NCI-H2196 (cell line): ENCODE data around the gene BNIP5.
A peak's percentile ranks its signal among the peaks of the same experiment; 100 is the strongest.
"Not testable (repeated sequence)": the region's sequence is repeated elsewhere in the genome, so short reads cannot be mapped to it uniquely, and the experiment has no call there.

ENCODE experiments used
- DNase-seq: peaks from one replicate; lab custom pipeline; 2025; ENCODE audit not compliant: unreplicated experiment; lab: John Stamatoyannopoulos, UW

BNIP5 gene

DNA sequence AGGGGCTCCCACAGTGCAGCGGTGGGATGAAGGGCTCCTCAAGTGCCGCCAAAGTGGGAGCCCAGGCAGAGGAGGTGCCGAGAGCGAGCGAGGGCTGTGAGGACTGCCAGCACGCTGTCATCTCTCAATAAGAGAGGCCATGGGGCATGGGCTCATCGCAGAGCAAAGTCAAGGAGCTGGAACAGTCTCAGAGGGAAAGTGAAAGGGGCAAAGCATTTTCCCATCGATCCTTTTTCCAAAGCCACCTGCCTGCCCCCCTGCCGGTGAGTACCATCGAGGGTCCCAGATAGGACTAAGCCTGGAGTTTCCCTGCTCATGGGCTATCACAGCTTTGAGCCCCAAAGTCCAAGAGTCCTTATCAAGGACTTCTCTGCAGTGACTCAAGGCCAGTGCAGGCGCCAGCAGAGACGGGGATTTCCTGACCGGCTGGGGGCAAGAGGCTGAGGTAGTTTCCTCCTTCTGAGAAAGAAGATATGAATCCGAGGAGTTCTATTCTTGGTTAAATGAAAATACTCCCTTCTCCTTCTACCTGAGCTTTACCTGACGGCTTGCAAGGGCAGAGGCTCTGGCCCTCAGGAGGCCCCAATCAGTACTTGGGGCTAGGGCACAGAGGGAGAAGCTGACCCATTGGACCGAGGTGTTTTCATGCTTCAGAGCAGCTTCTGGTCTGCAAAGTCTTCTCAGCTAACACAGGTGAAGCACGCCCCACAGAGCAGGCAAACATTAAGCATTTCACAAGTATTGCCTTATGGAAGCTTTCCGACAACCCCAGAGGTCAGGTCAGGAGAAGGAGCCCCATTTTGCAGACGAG is 28.2 kb upstream of the BNIP5 start:
- DNase-seq, result no peak

GRCh38 chr6:36364061-36364635 is 27.5 kb upstream of the BNIP5 start:
- not testable (repeated sequence) for DNase-seq

DNA sequence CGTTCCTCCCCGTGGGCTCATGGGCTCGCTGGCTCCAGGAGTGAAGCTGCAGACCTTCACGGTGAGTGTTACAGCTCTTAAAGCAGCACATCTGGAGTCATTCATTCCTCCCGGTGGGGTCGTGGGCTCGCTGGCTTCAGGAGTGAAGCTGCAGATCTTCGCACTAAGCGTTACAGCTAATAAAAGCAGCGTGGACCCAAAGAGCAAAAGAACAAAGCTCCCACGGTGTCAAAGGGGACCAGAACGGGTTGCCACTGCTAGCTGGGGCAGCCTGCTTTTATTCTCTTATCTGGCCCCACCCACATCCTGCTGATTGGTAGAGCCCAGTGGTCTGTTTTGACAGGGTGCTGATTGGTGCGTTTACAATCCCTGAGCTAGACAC is 26.7 kb upstream of the BNIP5 start:
- DNase-seq, result not testable (repeated sequence)

- no peak for DNase-seq
Measured at GRCh38 chr6:36362551-36363370, 26.1 kb upstream of the BNIP5 start.

DNA sequence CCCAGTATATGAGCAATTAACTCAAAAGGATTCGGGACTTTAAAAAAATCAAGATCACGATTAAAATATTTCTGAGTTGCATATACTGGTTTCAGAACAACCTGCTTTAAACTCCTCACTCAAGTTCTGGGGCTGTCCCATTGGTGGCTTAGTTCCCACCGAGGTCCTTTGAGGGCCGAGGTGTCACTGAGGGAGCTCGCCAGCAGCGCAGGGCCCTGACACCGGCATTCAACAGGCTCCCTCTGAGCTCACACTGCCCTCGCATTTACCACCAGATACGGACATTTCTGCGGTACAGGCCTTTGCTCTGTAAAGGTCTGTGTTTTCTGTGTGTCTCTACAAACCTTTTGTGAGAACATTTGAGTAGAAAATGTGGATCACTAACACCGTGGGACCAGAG is 24.4 kb upstream of the BNIP5 start:
- no peak for DNase-seq

GRCh38 chr6:36360241-36361054 is 23.8 kb upstream of the BNIP5 start:
- peak; percentile 88 for DNase-seq

GRCh38 chr6:36358226-36358915 is 21.7 kb upstream of the BNIP5 start:
- DNase-seq, result peak; percentile 48

DNA sequence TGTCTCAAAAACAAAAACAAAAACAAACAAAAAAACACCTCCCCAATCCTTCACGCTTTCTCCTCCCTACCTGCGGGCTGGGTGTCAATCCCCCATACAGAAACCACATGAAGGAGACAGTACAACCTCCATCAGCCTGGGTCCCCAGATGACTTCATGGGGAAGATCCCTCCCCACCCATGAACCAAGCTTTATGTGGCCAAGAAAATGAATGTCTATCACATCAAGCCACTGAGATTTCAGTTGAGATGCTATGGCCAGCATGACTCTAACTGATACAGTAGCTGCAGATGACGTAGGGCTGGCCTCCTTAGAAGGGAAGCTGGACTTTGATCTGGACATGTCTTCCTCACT is 21.2 kb upstream of the BNIP5 start:
- DNase-seq, result no peak

DNA sequence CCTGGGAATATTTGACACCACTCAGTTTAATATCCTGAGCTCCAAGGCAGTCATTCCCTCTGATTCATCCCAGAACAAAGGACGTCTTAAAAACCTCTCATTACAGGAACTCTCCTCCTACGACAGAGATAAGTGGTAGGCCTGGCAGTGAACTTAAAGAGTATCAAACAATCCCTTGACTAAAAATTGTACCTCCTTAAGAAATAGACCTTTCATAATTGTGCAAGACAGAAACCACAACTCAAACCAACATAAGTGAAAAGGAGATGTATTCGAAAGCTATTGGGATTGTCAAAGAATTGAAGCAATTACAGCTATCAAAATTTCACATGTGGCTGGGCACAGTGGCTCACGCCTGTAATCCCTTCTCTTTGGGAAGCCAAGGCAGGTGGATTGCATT is 19.1 kb upstream of the BNIP5 start:
- DNase-seq, result no peak

DNA sequence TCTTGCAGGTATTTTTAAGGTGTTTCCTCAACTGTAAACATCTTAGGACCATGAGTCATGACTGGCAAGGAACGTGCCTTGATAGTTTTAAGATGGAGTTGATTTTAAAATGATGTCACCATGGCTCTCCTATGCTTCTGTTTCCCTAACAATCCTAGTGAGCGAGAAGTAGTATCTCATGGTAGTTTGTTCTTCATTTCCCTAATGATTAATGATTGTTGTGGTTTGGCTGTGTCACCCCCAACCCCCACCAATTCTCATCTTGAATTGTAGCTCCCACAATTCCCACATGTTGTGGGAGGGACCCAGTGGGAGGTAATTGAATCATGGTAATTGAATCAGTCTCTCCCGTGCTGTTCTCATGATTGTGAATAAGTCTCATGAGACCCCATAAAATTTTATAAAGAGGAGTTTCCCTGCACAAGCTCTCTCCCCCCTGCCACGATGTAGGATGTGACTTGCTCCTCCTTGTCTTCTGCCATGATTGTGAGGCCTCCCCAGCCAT is 16.8 kb upstream of the BNIP5 start:
- no peak for DNase-seq

DNA sequence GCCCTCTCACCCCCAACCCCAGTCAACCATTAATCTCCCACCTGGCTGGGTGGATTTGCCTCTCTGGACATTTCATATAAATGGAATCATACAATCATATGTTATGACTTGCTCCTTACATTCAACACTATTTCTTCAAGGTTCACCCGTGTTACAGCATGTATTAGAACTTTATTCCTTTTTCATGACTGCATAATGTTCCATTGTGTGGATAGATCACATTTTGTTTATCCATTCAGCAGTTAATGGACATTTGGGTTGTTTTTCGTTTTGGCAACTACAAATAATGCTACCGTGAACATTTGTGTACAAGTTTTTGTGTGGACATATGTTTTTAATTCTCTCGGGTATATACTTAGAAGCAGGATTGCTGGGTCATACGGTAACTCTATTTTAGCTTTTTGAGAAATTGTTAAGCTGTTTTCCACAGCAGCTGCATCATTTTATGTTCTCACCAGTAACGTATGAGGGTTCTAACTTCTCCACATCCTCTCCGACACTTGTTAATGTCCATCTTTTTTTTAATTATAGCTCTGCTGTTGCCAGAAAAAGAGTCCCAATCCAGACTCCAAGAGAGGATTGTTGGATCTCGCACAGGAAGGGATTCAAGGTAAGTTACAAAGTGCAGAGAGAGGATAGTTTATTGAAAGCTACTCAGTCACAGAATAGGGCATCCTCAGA is 15.9 kb upstream of the BNIP5 start:
- no peak for DNase-seq

- DNase-seq, result no peak
Measured at GRCh38 chr6:36350681-36351571, 14.2 kb upstream of the BNIP5 start.

GRCh38 chr6:36350082-36350481 is 13.4 kb upstream of the BNIP5 start:
- DNase-seq, result no peak

DNA sequence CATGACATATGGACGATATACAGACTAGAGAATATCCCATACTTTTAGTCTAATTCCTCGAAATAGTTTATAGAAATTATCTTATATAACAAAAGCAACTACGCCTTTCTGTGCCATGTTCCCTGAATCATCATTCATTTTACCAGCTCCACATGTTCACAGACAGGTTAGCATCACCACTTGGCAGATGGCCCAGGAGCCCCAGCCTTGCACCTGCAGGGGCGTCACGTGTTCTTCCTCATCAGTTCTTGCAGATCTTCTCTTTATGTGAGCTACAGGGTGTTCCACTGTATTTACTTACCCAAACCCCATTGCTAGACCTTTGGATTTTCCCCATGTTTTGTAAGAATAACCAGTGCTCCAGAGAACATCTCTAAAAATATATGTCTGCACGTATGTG is 12.6 kb upstream of the BNIP5 start:
- DNase-seq, result peak; percentile 92

GRCh38 chr6:36347621-36348020 is 10.9 kb upstream of the BNIP5 start:
- DNase-seq, result no peak

DNA sequence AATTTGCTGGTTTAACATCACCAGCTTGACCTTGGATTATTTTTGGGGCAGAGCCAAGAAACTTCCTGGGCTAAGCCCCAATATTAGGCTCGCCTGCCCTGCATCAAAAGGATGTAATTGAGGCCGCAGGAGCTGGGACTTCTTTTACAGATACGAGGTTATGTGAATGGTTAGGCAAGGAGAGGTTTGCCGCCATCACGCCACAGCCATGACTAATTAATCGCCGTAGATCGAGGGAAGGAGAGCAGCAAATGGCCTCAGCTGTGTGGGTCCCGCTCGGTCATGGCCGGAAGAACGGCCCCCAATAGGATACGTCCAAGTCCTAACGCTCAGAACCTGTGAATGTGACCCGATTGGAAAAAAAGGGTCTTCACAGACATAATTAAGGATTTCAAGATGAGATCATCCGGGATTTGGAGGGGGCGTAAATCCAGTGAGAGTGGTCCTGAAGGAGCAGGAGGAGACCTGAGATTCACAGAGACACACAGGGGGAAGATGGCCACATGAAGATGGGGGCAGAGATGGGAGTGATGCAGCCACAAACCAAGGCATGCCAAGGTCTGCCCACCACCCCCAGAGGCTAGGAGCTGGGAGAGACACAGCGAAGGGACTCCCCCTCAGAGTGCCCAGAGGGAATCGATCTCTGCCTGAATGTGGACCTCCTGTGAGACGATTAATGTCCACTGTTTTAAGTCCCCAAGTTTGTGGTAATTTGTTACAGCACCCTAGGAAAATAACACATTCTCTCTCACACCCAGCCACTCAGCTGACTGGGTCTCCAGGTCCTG is 10.0 kb upstream of the BNIP5 start:
- DNase-seq, result no peak

DNA sequence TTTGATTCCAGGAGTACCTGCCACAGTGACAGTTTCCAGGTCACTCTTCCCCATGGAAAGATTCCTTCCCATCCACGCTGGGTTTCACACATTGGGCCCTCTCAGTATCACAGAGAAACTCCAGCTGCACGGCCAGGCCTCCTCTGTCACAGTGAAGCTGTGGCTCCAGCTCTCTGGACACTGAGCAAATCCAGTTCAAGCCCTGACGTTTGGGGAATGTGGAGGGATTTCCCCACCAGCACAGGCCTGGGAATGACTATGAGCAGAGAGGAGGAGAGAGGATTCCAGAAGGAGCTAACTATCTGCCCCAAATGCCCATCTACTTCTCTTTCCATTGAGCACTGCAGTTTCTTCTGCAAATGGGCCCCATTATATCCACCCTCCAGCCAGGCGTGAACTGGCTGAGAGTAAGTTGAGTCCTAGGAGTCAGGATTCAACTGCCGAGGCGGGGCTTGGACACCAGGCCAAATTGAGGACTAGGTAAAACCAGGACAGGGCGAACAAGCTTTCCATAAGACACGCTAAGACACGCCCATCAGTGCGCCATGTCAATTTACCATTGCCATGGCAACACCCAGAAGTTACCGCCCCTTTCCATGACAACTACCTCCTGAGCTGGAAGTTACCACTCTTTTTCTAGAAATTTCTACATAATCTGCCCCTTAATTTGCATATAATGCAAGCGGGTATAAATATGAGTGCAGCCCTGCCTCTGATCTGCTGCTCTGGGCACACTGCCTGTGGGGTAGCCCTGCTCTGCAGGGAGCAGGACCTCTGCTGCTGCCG is 9.2 kb upstream of the BNIP5 start:
- DNase-seq, result peak; percentile 15
